ENCODE measurements around the gene NFU1.
"Not testable (repeated sequence)": the region's sequence is repeated elsewhere in the genome, so short reads cannot be mapped to it uniquely, and the experiment has no call there.

The NFU1 gene

GRCh38 chr2:69449906-69450305, 12.7 kb upstream of the NFU1 start:
- DNase-seq = no peak

- DNase-seq = not testable (repeated sequence)
Measured at GRCh38 chr2:69443673-69444072, 6.4 kb upstream of the NFU1 start.

GRCh38 chr2:69439499-69439898, 2.3 kb upstream of the NFU1 start:
- DNase-seq = not testable (repeated sequence)

GRCh38 chr2:69438580-69438979, 1.3 kb upstream of the NFU1 start:
- no peak for DNase-seq

GRCh38 chr2:69437751-69438154, 518 bp upstream of the NFU1 start:
- DNase-seq = no peak

GRCh38 chr2:69436596-69436937, 668 bp downstream of the NFU1 start:
- DNase-seq = no peak

- no peak for DNase-seq
Measured at GRCh38 chr2:69434753-69435152, 2.5 kb downstream of the NFU1 start.

GRCh38 chr2:69429491-69430183, 7.6 kb downstream of the NFU1 start:
- no peak for DNase-seq

GRCh38 chr2:69428981-69429380, 8.3 kb downstream of the NFU1 start:
- no peak for DNase-seq

GRCh38 chr2:69424419-69424818, 12.8 kb downstream of the NFU1 start:
- DNase-seq = no peak

- DNase-seq = no peak
Measured at GRCh38 chr2:69422198-69422597, 15.0 kb downstream of the NFU1 start.

GRCh38 chr2:69419111-69419510, 18.1 kb downstream of the NFU1 start:
- DNase-seq = not testable (repeated sequence)

GRCh38 chr2:69416147-69416546, 21.1 kb downstream of the NFU1 start:
- no peak for DNase-seq

- no peak for DNase-seq
Measured at GRCh38 chr2:69411120-69411519, 26.1 kb downstream of the NFU1 start.

- DNase-seq = no peak
Measured at GRCh38 chr2:69405306-69405705, 31.9 kb downstream of the NFU1 start.

GRCh38 chr2:69400121-69400520, 37.1 kb downstream of the NFU1 start:
- no peak for DNase-seq

GRCh38 chr2:69397234-69397633, 40.0 kb downstream of the NFU1 start:
- DNase-seq = no peak

- no peak for DNase-seq
Measured at GRCh38 chr2:69395866-69396265, 41.4 kb downstream of the NFU1 start.

- DNase-seq = no peak
Measured at GRCh38 chr2:69393963-69394362, 43.3 kb downstream of the NFU1 start.

GRCh38 chr2:69390471-69390870, 46.8 kb downstream of the NFU1 start:
- peak; percentile 86 for DNase-seq

GRCh38 chr2:69390001-69390400, 47.2 kb downstream of the NFU1 start:
- no peak for DNase-seq

- no peak for DNase-seq
Measured at GRCh38 chr2:69389271-69389670, 48.0 kb downstream of the NFU1 start.

- DNase-seq = no peak
Measured at GRCh38 chr2:69387770-69388481, 49.3 kb downstream of the NFU1 start.

GRCh38 chr2:69386789-69387734, 50.2 kb downstream of the NFU1 start, which contains the start of gene GFPT1:
TSS of gene GFPT1 (minus strand) at chr2:69387227. CDS start at chr2:69387071, 156 bp downstream.
- peak; percentile 88 for DNase-seq
